Subcutaneous adipose tissue (tissue), 4 donors: ENCODE data around the gene CHAF1A. TPM values are rescaled to one million over a fixed set of nuclear protein-coding genes. Genes with fewer than 3 reads are reported as not detected.

Experiments
- CTCF ChIP-seq: fragments of 450-650 bp; IDR thresholded peaks from one replicate; pipeline ENCODE4 v1.5.1; 2016; ENCODE audit warnings: low read depth, mild to moderate bottlenecking, control low read depth, antibody characterized with exemption, moderate library complexity
- total RNA-seq, 4 donors: library from RNA; depleted of rRNA; stranded (reverse); fragments of >200 nt; gene quantifications; one replicate each; pipeline ENCODE4 v1.1.0, GENCODE V29; 2016

The CHAF1A gene
- total RNA-seq, 4 donors from 2014 or later: 4.8 to 13.0 (median 6.3) TPM

GRCh38 chr19:4445963-4446703 lies 43.7 kb downstream of the CHAF1A start:
- TF ChIP-seq CTCF: no peak

- no peak for TF ChIP-seq CTCF
Measured at GRCh38 chr19:4446704-4447200, 44.3 kb downstream of the CHAF1A start.

GRCh38 chr19:4447327-4448146 lies 45.1 kb downstream of the CHAF1A start:
- TF ChIP-seq CTCF: no peak

- no peak for TF ChIP-seq CTCF
Measured at GRCh38 chr19:4448147-4448985, 45.9 kb downstream of the CHAF1A start.

- no peak for TF ChIP-seq CTCF
Measured at GRCh38 chr19:4449022-4449638, 46.7 kb downstream of the CHAF1A start.

- TF ChIP-seq CTCF: no peak
Measured at GRCh38 chr19:4449639-4450028, 47.2 kb downstream of the CHAF1A start.
